ENCODE data around the gene ADAM12. TPM values are rescaled to one million over a fixed set of nuclear protein-coding genes. Genes with fewer than 3 reads are reported as not detected.

Gene ADAM12
- total RNA-seq, 4 donors from 2014 or later = under 0.01 to 1.3 (median 1.0) TPM

DNA sequence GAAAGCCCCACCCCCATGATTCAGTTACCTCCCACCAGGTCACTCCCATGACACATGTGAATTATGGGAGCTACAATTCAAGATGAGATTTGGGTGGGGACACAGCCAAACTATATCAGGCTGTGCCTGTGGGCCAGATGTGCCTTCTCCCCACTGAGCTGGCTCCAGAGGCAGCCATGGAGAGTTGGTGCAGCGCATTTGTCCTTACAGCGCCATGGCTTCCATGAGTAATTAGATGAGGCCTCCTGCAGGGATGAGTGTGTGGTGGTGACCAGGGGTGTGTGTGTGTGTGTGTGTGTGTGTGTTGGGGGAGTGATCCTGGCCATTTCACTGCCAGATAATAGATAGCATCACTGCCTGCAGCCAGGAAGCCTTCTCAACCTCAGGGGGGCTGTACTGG is 397.3 kb downstream of the ADAM12 start:
- no peak overlapping the region for H3K27ac ChIP-seq (replicated peaks in 1 of 4)
- H3K27me3 ChIP-seq = no peaks in the 10 kb centered on the region
- H3K36me3 ChIP-seq = no peaks in the 10 kb centered on the region
- no peaks in the 10 kb centered on the region for H3K9me3 ChIP-seq
- intact Hi-C loops (cut with DNase I) = no loop called here
- no peak overlapping the region for H3K4me3 ChIP-seq
- no peaks in the 10 kb centered on the region for H3K4me1 ChIP-seq
- 100% methylated on average over 2 of the region's 2 CpGs for WGBS
- no peak for DNase-seq (ENCODE audit: extremely low spot score)
- TF ChIP-seq, protein P1, sequence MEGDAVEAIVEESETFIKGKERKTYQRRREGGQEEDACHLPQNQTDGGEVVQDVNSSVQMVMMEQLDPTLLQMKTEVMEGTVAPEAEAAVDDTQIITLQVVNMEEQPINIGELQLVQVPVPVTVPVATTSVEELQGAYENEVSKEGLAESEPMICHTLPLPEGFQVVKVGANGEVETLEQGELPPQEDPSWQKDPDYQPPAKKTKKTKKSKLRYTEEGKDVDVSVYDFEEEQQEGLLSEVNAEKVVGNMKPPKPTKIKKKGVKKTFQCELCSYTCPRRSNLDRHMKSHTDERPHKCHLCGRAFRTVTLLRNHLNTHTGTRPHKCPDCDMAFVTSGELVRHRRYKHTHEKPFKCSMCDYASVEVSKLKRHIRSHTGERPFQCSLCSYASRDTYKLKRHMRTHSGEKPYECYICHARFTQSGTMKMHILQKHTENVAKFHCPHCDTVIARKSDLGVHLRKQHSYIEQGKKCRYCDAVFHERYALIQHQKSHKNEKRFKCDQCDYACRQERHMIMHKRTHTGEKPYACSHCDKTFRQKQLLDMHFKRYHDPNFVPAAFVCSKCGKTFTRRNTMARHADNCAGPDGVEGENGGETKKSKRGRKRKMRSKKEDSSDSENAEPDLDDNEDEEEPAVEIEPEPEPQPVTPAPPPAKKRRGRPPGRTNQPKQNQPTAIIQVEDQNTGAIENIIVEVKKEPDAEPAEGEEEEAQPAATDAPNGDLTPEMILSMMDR (IDR thresholded peaks at IDR 0.05) = no peak
- TF ChIP-seq POLR2AphosphoS5 (IDR thresholded peaks at IDR 0.05) = no peak
- no peak for TF ChIP-seq POLR2A (IDR thresholded peaks at IDR 0.05; ENCODE audit: low read depth)
- no peak for TF ChIP-seq EP300 (IDR thresholded peaks at IDR 0.05)

DNA sequence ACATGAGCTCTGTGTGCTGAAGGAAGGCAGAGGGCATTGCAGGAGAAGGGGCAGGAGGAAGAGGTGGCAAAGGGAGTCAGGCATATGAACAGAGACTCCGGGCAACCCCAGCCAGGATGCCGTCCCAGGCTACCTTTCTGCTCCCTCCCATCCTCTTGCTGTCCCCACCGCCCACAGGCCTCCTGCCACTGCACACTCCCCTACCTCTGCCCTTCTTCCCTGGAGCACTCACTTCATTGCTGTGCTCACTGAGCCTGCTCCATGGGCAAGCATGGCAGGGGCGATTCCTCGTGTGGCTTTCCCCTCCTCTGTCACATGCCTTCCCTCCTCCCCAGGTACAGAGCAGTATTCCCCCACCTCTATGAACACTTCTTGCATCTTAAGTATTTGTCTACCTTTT is 398.5 kb downstream of the ADAM12 start:
- no peak for TF ChIP-seq POLR2AphosphoS5 (IDR thresholded peaks at IDR 0.05)
- TF ChIP-seq POLR2A (IDR thresholded peaks at IDR 0.05; ENCODE audit: low read depth) = no peak
- TF ChIP-seq, protein P1 (IDR thresholded peaks at IDR 0.05) = no peak
- no peak for TF ChIP-seq EP300 (IDR thresholded peaks at IDR 0.05)

DNA sequence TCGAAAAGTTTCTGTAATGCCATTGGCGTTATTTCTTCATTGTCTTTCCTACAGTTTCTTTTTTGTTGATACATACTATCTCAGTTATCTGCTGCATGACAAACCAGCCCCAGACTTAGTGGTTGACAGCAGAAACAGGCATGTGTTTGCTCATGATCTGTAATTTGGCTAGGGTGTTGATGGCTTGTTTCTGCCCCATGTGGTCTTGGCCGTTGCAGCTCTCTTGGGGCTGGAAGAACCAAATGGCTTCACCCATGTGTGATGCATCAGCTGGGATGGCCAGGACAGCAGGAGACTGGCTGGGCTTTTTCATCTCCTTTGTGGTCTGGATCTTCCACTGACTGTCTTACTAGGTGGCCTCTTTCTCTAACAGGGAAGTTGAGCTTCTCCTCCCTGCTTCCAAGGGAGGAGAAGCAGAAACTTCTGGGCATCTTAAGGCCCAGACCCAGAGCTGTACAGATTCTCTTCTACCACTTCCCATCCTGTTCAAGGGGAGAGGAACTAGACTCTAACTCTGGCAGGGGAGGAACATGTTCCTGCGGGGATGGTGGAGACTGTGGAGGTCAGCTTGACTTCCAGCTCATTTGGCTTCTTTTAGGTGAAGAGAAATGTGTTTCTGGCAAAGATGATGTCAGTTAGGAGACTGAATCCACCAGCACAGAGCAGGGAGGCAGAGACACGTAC is 402.6 kb downstream of the ADAM12 start:
- Histone ChIP-seq H3K27ac (replicated peaks in 1 of 4) (no peak overlapping the region), H3K4me3 (no peak overlapping the region), H3K9me3 (no peaks in the 10 kb centered on the region), H3K4me1 (no peaks in the 10 kb centered on the region), H3K36me3 (no peaks in the 10 kb centered on the region), H3K27me3 (no peaks in the 10 kb centered on the region)
- WGBS = 77% methylated on average over 5 of the region's 5 CpGs
- TF ChIP-seq, protein P1 (IDR thresholded peaks at IDR 0.05) = no peak
- TF ChIP-seq POLR2AphosphoS5 (IDR thresholded peaks at IDR 0.05) = no peak
- TF ChIP-seq EP300 (IDR thresholded peaks at IDR 0.05) = no peak
- no peak for TF ChIP-seq POLR2A (IDR thresholded peaks at IDR 0.05; ENCODE audit: low read depth)
- DNase-seq (ENCODE audit: extremely low spot score) = no peak
- intact Hi-C loops (cut with DNase I) = loop anchor here (10.0 kb wide), 2 partner anchors 399 to 519 kb away; partner anchors contain the start of gene ADAM12

More for the DNA sequence above, 398.5 kb downstream of the ADAM12 start:
- Histone ChIP-seq H3K27ac (replicated peaks in 1 of 4) (no peak overlapping the region), H3K9me3 (no peaks in the 10 kb centered on the region), H3K4me3 (no peak overlapping the region), H3K27me3 (no peaks in the 10 kb centered on the region), H3K4me1 (no peaks in the 10 kb centered on the region), H3K36me3 (no peaks in the 10 kb centered on the region)
- intact Hi-C loops (cut with DNase I) = loop anchor here (10.0 kb wide), 2 partner anchors 395 to 515 kb away; partner anchors contain the start of gene ADAM12
- DNase-seq (ENCODE audit: extremely low spot score) = no peak
- WGBS = 95% methylated on average over 5 of the region's 5 CpGs

DNA sequence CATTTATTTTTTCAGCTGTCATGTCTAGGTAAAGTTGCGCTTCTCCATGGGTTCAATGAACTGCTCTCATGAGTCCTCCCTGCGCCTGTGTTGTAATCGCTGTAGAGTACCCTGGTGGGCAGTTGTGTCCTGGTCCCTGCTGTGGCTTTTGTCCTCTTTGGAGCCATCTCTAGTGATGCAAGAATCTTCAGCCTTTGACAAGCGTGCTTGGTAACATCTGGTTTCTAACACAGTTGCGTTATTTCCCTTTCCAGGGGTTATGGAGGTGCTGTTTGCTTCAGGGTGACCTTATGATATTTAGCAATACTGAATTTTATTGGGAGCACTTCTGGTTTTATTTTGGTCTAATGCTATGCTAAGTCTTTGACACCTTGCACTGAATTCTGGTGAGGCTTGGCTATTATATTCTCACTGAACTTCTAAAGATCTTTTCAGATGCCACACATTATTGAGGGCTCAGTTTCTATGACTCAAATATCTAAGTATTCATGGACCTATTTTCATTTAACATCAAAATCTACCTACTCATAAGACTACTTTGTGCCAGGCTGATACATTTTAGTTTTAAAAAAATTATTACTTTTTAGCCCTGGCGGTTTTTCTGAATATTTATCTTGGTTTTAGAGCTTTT is 403.3 kb downstream of the ADAM12 start:
- intact Hi-C loops (cut with DNase I) = loop anchor here (5.0 to 10.0 kb wide), 3 partner anchors 400 to 1867 kb away; partner anchors contain the start of gene ADAM12
- Histone ChIP-seq H3K9me3 (no peaks in the 10 kb centered on the region), H3K27ac (replicated peaks in 1 of 4) (no peak overlapping the region), H3K27me3 (no peaks in the 10 kb centered on the region), H3K36me3 (no peaks in the 10 kb centered on the region), H3K4me1 (no peaks in the 10 kb centered on the region), H3K4me3 (no peak overlapping the region)
- no peak for DNase-seq (ENCODE audit: extremely low spot score)
- whole genome bisulfite sequencing = 76% methylated on average over 6 of the region's 6 CpGs
- TF ChIP-seq POLR2A (IDR thresholded peaks at IDR 0.05; ENCODE audit: low read depth) (no peak), POLR2AphosphoS5 (IDR thresholded peaks at IDR 0.05) (no peak), EP300 (IDR thresholded peaks at IDR 0.05) (no peak)
- TF ChIP-seq, protein P1 (IDR thresholded peaks at IDR 0.05) = no peak
